RWPE1 (cell line): ENCODE results near the gene CACHD1.

ENCODE experiments used
- CTCF ChIA-PET: fragments of 350-600 bp; sonication (Branson Sonifier 250); formaldehyde crosslinking; extraction: SDS; loops from one replicate; lab custom pipeline; 2021; lab: Yijun Ruan, JAX
- POLR2A ChIA-PET: fragments of 400-600 bp; formaldehyde crosslinking; extraction: SDS; loops from one replicate; lab custom pipeline; 2020; ENCODE audit warnings: antibody characterized with exemption; ENCODE audit not compliant: low non-redundant PET; lab: Yijun Ruan, JAX
- DNase-seq: peaks from one replicate; pipeline ENCODE4 v3.0.0; 2012; ENCODE audit warnings: low spot score
- H3K27ac ChIP-seq: fragments of 450-650 bp; 2 replicates; pipeline ENCODE4 v1.5.1; 2017
- TF ChIP-seq, protein P1 (sequence below): fragments of 450-650 bp; conservative IDR thresholded peaks from 2 replicates; pipeline ENCODE4 v1.5.1; 2017; ENCODE audit warnings: low read depth, mild to moderate bottlenecking

CACHD1 gene

DNA sequence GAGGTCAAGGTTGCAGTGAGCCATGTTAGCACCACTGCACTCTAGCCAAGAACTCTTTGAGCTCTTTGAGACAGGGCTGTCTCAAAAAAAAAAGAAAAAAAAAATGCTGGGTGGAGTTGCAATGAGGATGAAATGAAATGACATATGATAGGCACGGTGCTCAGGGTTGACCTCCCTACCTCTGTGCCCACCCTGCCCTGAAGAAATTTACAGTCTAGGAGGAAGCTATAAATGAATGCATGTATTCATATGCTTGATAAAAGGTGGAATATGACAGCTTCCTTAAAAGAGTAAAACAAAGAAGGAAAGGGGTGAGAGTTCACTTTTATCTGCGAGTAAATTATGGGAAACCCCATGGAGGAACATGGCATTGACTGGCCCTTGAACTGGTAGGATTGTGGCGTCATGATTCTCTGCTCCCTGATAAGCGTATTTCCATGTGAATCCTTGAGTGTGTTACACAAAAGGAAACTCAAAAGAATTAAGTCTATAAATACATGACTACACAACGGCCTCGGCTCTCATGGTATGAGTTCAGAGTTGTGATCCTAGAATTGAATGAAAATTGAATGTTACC is 215.9 kb downstream of the CACHD1 start:
- no peak for DNase-seq
- CTCF ChIA-PET = interaction anchor here (0.6 to 1.3 kb wide), 3 partner anchors 9 to 956 kb away, joined by 3 to 6 read pairs (median 3); no protein-coding TSS in a partner anchor
- POLR2A ChIA-PET = no interaction called here
- no peak overlapping the region for H3K27ac ChIP-seq
- TF ChIP-seq, protein P1, sequence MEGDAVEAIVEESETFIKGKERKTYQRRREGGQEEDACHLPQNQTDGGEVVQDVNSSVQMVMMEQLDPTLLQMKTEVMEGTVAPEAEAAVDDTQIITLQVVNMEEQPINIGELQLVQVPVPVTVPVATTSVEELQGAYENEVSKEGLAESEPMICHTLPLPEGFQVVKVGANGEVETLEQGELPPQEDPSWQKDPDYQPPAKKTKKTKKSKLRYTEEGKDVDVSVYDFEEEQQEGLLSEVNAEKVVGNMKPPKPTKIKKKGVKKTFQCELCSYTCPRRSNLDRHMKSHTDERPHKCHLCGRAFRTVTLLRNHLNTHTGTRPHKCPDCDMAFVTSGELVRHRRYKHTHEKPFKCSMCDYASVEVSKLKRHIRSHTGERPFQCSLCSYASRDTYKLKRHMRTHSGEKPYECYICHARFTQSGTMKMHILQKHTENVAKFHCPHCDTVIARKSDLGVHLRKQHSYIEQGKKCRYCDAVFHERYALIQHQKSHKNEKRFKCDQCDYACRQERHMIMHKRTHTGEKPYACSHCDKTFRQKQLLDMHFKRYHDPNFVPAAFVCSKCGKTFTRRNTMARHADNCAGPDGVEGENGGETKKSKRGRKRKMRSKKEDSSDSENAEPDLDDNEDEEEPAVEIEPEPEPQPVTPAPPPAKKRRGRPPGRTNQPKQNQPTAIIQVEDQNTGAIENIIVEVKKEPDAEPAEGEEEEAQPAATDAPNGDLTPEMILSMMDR = no peak

DNA sequence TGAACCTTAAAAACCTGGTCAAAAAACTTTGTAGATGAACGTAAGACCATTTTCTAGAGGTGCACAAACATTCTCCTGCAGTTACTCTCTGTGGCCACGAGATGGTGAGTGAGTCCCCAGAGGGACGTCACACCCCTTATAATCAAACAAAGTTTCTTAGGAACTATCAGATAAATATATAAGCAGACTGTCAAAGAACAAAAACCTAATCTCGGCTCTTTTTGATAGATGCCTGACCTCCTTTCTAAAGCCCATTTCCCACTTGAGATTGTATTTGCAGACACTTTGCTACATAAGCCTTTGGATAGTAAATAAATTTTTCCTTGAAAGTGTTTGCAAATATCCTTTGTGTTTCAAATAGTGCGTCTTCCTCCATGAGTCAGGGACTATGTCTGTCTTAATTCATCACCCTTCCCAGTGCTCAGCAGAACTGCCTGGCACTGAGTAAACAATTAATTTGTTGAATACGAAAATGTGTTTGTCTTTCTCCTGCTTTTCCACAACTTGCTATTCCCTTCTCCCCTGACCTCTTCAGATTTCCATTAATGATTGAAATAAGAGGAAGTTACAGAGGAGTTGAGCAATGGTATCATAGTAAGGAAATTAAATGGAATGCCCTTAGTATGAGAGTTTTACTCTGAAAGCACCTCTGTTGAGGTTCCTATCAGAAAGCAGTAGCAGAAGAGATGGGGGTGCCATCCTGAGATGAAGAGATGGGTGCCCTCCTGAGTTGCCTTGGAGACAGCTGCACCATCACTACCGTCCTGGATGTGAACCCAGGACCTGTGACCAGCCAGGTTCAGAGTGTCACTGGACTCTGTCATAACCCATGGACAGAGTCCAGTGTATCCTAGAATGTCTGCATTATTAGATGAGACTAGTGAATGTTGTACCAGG is 217.1 kb downstream of the CACHD1 start:
- peak; percentile 65 for DNase-seq

DNA sequence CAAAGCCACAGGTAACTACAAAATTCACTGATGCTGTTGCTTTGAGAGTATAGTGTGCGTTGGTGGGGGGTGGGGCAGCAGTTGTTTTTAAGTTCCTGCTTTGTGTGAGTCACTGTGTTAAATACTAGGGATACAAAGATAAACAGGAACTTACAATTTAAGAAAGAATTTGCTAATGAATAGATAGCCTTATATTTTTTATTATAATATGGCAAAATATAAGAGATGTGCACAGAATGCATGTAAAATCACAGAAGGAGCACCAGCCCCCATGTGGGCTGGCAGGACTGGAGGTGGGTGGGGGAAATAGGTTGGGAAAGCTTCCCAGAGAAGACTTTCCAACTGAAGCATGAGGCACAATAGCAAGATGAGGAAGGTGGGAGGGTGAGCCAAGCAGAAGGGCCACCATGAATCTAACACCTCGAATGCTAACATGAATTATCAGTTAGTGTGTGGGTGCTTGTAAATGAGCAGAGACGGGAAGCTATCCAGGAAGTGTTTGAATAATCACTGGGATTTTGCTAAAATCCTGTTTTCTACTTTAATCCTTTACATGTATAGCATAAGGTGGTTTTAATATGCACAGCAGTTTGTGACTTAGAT is 217.9 kb downstream of the CACHD1 start:
- ChIA-PET POLR2A (no interaction called here), CTCF (interaction anchor here (1.5 kb wide), 1 partner anchor 136 kb away, joined by 3 read pairs; no protein-coding TSS in a partner anchor)
- no peak overlapping the region for H3K27ac ChIP-seq
- no peak for DNase-seq
- TF ChIP-seq, protein P1 = no peak

More for the DNA sequence above, 217.1 kb downstream of the CACHD1 start:
- POLR2A ChIA-PET = no interaction called here
- TF ChIP-seq, protein P1 = peak; percentile 81
- H3K27ac ChIP-seq = no peak overlapping the region
- CTCF ChIA-PET = no interaction called here

DNA sequence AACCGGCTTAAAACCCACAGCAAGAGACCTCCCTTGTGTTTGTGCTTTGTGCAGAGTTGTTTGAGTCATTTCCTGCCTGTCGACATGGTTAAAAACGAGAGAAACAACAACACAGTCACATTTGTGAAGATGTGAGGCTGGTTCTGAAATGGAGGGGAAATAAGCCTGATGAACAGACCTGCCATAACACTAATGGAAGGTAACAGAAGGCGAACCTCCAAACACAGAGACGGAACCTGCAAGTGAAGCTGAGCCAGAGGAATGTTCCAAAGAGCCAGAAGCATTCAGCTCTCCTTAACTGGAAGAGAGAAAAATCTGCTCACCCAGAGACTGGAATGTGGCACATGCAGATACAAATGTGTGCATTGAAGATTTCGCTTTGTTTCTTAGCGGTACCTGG is 221.7 kb downstream of the CACHD1 start:
- CTCF ChIA-PET = no interaction called here
- TF ChIP-seq, protein P1 = no peak
- POLR2A ChIA-PET = no interaction called here
- DNase-seq = no peak
- H3K27ac ChIP-seq = no peak overlapping the region

DNA sequence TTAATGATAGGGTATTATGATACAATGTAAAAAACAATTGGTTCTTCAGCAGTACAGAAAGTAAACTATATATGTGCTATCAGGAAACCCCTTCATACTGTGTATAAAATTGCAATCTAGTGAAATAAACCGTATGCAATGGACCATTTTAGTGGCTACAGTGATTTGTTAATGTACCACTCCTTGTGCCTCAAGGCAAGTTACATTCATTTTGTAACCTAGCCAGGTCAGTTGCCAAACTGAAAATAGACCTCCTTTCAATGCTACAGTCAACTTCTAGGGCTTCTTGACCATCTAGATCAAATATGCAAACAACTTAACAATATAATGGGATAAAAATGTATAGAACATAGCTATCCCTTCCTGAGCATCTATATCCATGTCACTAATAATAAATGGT is 223.0 kb downstream of the CACHD1 start:
- H3K27ac ChIP-seq = no peak overlapping the region
- TF ChIP-seq, protein P1 = no peak
- no peak for DNase-seq
- ChIA-PET CTCF (interaction anchor here (0.5 to 0.6 kb wide), 3 partner anchors 8 to 491 kb away, joined by 3 read pairs; no protein-coding TSS in a partner anchor), POLR2A (no interaction called here)

GRCh38 chr1:64693406-64693805 is 223.5 kb downstream of the CACHD1 start:
- TF ChIP-seq, protein P1 = no peak
- no peak for DNase-seq
- ChIA-PET CTCF (no interaction called here), POLR2A (no interaction called here)
- no peak overlapping the region for H3K27ac ChIP-seq
